HFF-Myc (cell line): ENCODE measurements around the gene GNAO1.
A peak's percentile ranks its signal among the peaks of the same experiment; 100 is the strongest.

ENCODE experiments used
- DNase-seq: peaks from one replicate; pipeline ENCODE4 v3.0.0-alpha.2; 2011; ENCODE audit warnings: low read depth; ENCODE audit errors: extremely low read depth
- H3K4me3 ChIP-seq: replicated peaks from 2 replicates; pipeline ENCODE4 v1.5.1; 2011; ENCODE audit warnings: low read depth, mild to moderate bottlenecking, control low read depth, low read length
- TF ChIP-seq, protein P1 (sequence below): IDR thresholded peaks from 2 replicates; pipeline ENCODE4 v1.5.1; 2012; ENCODE audit warnings: mild to moderate bottlenecking, low read depth, low read length, control low read depth; ENCODE audit errors: missing control alignments

The GNAO1 gene

DNA sequence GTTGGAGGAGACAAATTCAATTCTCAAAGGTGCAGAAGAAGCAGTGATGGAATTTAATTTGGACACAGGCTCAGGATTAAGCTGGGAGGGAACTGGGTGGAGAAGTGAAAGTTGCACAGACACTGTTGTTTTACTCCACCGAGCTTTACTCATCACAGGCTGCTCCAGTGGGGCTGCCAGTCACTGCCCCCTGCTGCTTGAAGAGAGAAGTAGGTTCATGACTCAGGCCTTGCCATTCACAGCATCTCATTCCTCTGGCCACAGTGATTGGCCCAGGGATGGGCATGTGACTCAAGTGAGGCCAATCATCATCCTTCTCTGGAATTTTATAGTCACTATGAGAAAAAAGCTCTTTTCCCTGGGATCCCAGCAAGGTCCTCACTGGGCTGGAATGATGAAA lies 11.8 kb downstream of the GNAO1 start:
- H3K4me3 ChIP-seq = no peak overlapping the region
- TF ChIP-seq, protein P1, sequence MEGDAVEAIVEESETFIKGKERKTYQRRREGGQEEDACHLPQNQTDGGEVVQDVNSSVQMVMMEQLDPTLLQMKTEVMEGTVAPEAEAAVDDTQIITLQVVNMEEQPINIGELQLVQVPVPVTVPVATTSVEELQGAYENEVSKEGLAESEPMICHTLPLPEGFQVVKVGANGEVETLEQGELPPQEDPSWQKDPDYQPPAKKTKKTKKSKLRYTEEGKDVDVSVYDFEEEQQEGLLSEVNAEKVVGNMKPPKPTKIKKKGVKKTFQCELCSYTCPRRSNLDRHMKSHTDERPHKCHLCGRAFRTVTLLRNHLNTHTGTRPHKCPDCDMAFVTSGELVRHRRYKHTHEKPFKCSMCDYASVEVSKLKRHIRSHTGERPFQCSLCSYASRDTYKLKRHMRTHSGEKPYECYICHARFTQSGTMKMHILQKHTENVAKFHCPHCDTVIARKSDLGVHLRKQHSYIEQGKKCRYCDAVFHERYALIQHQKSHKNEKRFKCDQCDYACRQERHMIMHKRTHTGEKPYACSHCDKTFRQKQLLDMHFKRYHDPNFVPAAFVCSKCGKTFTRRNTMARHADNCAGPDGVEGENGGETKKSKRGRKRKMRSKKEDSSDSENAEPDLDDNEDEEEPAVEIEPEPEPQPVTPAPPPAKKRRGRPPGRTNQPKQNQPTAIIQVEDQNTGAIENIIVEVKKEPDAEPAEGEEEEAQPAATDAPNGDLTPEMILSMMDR = peak; percentile 20
- no peak for DNase-seq

DNA sequence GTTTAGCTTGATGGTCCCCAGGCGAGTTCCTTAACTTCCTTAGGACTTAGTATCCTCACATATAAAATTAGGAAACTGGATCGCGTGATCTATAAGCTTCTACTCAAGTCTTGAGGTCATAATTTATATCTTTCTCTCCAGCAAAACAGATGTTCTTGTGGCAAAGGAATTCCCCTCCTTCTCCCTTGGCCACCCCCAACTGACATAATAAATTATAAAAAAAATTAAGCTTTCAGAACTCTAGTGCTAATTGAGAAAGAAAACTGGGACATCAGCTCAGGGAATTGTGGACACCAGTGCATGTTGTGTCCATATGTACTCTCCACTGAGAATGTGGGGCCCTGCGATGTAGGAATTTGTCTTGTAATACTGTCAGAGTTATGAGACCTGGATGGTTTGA lies 13.5 kb downstream of the GNAO1 start:
- no peak overlapping the region for H3K4me3 ChIP-seq
- TF ChIP-seq, protein P1 = no peak
- no peak for DNase-seq

DNA sequence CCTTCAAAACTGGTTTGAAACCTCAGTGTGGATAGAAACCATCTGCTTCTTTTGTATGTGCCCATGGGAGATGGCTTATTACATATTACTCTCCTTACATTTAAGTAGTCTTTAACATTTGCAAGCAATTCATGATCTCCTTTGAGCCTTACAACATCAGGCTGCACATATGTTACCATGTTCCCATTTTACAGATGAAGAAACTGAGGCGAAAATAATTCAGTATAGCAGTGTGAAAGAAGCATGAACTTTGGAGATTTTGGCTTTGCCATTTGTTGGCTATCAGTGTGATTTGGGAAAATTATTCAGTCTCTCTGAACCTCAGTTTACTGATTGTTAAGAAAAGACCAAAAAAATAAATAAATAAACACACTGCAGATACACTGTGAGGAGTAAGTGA lies 15.7 kb downstream of the GNAO1 start:
- H3K4me3 ChIP-seq = no peak overlapping the region
- TF ChIP-seq, protein P1 = no peak
- DNase-seq = no peak

DNA sequence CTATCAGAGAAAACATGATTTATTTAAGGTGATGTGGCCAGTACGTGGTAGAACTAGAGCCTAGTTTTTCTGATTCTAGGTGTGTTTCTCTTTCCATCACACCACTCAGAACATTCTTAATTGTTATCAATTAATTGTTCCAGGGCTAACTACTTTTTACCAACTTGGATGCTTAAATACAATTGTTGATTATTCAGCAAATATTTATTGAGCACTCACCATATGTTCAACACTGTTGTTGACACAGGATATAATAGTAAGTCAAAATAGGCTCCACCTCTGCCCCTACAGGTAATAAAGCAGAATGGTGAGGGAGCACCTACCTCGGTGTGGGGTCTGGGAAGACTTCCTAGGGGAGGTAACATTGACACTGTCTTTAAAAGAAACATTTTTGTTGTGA lies 16.1 kb downstream of the GNAO1 start:
- TF ChIP-seq, protein P1 = no peak
- no peak for DNase-seq
- H3K4me3 ChIP-seq = no peak overlapping the region

DNA sequence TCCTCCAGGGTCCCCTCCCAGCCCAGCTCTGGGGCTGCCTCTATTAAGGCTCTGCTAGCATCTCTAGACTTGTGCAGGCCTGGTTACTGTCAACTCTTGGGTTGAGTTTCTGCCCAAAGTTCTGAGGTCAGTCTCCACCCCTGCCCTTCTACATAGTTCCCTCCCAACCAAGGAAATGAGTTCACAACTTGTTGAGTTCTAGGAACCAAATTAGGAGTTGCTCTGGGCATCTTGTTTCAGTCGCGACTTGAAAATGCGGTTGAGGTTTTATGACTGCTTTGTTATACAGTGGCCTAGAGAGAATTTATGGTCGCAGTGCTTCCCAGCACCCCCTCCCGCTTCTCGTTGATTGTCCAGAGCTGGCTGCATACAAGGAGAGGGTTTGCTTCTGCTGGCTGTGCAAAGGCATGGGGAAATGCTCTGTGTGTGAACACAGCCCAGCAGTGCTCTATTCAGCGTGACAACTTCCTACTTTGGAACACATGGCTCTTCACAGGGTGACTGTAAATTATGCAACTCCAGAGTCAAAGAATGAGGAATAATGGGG lies 20.2 kb downstream of the GNAO1 start:
- TF ChIP-seq, protein P1 = no peak
- no peak for DNase-seq
- H3K4me3 ChIP-seq = no peak overlapping the region

DNA sequence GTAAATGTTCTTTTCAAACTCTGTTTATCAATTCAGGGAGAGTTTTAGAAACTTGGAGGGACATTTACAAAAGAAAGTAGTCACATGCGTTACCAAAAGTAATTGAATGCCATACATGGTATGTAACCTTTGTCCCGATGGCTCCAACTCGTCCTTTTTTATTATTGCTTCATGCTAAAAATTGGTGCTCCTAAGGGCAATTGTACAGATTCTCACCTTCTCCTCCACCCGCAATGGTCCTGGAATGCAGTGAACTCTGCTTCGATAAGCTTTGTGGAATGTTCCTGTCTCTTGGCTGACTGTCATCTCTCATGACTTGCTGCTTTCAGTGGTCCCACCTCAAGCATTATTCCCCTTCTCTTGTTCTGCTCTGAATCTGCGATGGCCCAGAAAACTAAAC lies 20.9 kb downstream of the GNAO1 start:
- no peak for DNase-seq
- TF ChIP-seq, protein P1 = no peak
- H3K4me3 ChIP-seq = no peak overlapping the region

DNA sequence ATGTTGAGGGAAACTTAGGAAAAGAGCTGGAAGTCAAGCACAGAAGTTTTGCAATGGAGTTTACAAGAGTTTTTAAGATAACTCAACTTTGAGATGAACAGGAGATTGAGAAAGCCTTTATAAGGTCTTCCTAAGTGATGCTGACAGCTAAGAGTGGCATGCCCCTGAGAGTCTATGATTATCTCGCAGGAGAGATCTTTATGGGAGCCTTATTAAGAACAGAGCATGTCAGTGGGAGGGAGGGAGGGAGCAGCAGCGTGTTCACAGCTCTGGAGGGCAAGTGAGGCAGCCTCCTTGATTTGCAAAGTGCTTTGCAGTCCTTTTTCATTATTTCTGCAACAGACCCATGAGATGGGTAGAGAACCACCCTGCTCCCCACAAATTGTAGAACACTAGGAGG lies 30.7 kb downstream of the GNAO1 start:
- DNase-seq = no peak
- H3K4me3 ChIP-seq = no peak overlapping the region
- TF ChIP-seq, protein P1 = no peak
